Measurements from ENCODE around the gene PLCZ1.

PLCZ1 gene

DNA sequence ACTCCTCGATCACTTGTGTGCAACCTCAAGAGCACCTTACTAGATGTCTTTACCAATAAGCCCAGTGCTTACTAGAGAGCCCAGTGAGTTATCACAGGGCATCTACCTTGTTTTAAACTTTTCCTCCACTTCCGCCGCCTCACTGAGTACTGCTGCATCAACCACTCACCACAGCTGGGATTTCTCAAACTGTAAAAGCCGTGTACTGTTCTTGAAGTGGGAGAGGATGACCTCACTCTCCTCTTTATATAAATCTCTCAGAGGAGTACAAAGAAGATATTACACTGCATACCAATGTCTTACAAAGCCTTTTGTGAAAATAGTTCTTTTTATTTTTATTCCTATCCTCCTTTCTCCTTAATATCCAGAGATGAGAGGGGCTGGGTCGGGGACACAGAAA lies 94.1 kb downstream of the PLCZ1 start:
- no peak for TF ChIP-seq CTCF (IDR thresholded peaks at IDR 0.05; ENCODE audit: poor library complexity, severe bottlenecking)
- H3K36me3 ChIP-seq (ENCODE audit: low read depth) = no peaks in the 10 kb centered on the region
- no peak overlapping the region for H3K27ac ChIP-seq (ENCODE audit: poor library complexity, severe bottlenecking)
- ATAC-seq (ENCODE audit: low read depth) (no peak), DNase-seq (ENCODE audit: low spot score) (no peak)
- no peaks in the 10 kb centered on the region for H3K27me3 ChIP-seq (ENCODE audit: insufficient read depth, poor library complexity, severe bottlenecking)
- no peaks in the 10 kb centered on the region for H3K9me3 ChIP-seq (ENCODE audit: severe bottlenecking)
- no peak overlapping the region for H3K4me3 ChIP-seq (ENCODE audit: severe bottlenecking)
- H3K4me1 ChIP-seq (ENCODE audit: insufficient read depth, poor library complexity, severe bottlenecking) = no peaks in the 10 kb centered on the region

- Histone ChIP-seq H3K27ac (ENCODE audit: poor library complexity, severe bottlenecking) (no peak overlapping the region), H3K4me3 (ENCODE audit: severe bottlenecking) (no peak overlapping the region), H3K9me3 (ENCODE audit: severe bottlenecking) (no peaks in the 10 kb centered on the region), H3K36me3 (ENCODE audit: low read depth) (no peaks in the 10 kb centered on the region), H3K4me1 (ENCODE audit: insufficient read depth, poor library complexity, severe bottlenecking) (no peaks in the 10 kb centered on the region), H3K27me3 (ENCODE audit: insufficient read depth, poor library complexity, severe bottlenecking) (no peaks in the 10 kb centered on the region)
- no peak for TF ChIP-seq CTCF (IDR thresholded peaks at IDR 0.05; ENCODE audit: poor library complexity, severe bottlenecking)
- DNase-seq (ENCODE audit: low spot score) = no peak
- ATAC-seq (ENCODE audit: low read depth) = no peak
Observed at GRCh38 chr12:18640321-18640955, 97.4 kb downstream of the PLCZ1 start.

DNA sequence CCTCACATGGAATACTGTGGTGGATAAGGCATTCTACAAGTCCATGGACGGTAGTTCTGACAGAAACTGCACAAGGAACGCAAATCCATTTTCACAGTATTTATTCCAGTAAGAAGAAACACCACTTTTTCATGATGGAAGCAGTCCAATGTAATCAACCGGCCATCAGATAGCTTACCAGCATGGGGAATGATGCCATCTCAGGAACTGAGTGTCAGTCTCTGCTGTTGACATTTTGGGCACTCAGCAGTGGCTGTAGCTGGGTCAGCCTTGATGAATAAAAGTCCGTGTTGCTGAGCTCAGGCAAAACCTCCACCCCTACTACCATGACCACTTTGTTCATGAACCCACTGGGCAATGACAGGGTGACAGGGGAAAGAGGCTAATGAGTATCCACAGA lies 103.4 kb downstream of the PLCZ1 start:
- Histone ChIP-seq H3K9me3 (ENCODE audit: severe bottlenecking) (no peaks in the 10 kb centered on the region), H3K27me3 (ENCODE audit: insufficient read depth, poor library complexity, severe bottlenecking) (no peaks in the 10 kb centered on the region), H3K4me1 (ENCODE audit: insufficient read depth, poor library complexity, severe bottlenecking) (no peaks in the 10 kb centered on the region), H3K27ac (ENCODE audit: poor library complexity, severe bottlenecking) (no peak overlapping the region), H3K4me3 (ENCODE audit: severe bottlenecking) (no peak overlapping the region), H3K36me3 (ENCODE audit: low read depth) (no peaks in the 10 kb centered on the region)
- ATAC-seq (ENCODE audit: low read depth) (no peak), DNase-seq (ENCODE audit: low spot score) (no peak)
- no peak for TF ChIP-seq CTCF (IDR thresholded peaks at IDR 0.05; ENCODE audit: poor library complexity, severe bottlenecking)

All from RWPE2 (cell line).